ENCODE results near the gene ELK4.

ELK4 gene

DNA sequence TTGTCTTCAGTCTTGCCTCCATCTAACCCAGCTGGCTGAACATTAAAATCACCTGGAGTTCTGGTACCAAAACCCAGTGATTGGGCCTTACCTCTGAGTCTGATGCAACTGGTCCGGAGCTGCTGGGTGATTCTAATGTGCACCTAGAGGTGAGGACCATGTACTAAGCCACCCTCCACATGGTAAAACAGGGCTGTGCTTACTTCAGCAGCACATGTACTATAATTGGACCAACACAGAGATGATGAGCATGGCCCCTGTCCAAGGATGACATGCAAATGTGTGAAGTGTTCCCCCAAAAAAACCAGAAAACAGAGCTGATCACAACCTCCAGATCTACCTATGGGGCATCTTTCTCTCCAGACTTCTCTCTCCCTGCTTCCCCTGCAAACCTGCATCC lies 37.0 kb downstream of the ELK4 start:
- DNase-seq = no peak

DNA sequence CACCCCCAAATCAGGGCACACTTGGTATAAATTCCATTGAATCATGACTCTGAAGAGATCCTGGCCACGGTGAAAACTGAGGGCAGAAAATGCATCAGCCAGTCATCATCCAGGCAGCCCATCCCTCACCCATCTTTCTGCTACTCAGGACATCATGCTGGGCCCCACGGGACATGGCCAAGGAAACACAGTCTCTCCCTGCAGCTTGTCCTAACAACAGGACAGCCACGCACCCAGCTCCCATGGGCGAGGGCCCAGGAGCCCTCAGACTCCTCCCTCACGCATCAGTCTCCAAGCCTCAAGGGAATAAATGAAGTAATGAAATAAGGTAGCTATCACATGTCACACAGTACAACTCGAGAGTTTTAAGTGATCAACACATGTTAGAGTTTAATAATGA lies 37.8 kb downstream of the ELK4 start:
- DNase-seq = no peak

DNA sequence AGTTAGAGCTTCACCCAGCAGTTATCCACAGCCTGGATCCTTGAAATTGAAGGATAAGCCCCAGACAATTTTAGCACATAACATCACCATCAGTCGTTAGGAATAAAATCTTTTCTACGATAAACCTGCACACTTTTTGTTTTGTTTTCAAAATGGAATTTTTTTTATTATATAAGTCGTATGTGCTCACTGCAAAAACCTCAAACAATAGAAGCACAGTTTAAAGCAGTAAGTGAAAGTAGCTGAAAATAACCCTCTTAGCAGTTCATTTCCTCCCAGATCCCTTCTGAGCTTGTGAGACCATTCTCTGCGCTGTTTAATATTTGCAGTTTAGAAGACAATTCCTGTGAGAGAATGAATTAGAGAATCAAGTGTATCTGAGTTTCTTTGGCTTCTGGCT lies 38.3 kb downstream of the ELK4 start:
- peak; percentile 36 for DNase-seq

DNA sequence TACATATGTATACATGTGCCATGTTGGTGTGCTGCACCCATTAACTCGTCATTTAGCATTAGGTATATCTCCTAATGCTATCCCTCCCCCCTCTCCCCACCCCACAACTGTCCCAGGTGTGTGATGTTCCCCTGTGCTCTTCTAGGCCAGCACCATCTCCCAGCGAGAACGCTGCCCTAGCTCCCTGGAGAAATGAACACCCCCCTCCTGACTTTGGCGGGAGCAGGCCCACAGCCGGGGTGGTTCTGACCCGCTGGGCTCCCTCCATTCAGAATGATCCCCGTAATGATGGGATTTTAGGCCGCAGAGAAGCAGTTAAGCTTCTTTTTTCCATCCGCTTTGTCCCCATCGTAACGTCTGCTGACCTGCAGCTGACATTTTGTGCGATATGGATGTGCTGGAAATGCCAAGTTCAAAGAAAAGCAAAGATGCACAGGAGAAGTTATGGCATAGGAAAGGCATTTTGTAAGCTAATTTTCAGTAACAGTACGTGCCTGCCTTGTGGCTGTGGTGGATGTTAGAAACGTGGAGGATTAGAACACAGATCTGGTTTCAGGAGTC lies 39.3 kb downstream of the ELK4 start:
- no peak for DNase-seq

DNA sequence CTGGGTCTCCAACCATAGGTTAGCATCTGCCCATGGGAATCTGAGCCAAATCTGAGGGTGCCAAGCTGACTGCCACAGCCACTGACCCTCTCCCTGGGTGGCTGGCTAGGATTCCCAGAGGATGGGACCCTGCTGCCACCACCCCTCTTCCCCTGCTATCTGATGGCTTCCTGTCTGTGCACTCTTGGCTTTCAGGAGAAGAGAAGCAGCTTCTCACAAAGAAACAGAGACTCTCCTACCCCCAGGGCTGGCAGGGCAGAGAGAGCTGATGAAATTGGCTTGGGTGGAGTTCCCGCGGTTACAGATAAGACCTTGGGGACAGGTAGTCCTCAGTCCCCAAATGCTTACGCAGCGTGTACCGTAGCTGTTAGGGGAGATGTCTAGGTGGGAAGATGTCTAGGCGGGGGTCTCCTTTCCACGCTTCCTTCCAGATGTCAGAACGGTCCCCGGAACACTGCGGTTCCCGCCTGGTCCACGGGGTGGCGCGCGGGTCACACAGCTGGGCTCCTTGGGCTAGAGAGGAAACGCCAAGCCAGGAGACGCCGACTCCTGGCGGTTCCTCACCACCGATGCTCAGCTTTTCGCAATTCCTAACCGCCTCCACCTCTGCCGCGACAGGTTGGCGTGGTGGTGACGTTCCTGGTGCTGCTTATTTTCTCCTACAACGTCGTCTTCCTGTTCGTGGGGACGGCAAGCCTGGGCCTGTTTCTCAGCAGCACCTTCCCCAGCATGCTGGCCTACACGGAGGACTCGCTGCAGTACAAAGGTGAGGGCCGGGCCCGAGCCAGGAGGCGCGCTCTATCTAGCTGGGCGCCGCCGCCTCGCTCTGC lies 40.1 kb downstream of the ELK4 start:
- peak; percentile 88 for DNase-seq

DNA sequence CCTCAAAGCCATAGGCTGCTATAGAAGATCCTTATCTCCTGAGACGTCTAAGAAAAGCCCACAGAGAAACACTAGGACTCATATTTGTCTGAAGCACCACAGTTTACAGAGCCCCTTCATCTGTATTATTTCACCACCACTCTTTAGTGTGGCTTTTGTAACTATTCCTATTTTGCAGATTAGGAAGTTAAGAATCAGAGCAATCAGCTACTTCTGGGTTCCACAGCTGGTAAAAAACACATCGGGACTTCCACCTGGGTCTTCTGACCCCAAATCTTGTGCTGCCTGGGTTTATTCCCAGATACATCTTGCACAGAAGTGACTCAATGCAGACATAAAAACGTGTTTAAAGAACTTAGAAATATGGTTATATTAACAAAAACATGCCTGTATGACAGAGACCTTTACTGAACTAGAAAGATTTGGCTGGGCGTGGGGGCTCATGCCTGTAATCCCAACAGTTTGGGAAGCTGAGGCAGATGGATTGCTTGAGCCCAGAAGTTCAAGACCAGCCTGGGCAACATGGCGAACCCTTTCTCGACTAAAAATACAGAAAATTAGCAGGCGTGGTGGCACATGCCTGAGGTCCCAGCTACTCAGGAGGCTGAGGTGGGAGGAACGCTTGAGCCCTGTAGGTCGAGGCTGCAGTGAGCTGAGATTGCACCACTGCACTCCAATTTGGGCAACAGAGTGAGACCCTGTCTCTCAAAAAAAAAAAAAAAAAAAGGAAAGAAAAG lies 40.9 kb downstream of the ELK4 start:
- no peak for DNase-seq

DNA sequence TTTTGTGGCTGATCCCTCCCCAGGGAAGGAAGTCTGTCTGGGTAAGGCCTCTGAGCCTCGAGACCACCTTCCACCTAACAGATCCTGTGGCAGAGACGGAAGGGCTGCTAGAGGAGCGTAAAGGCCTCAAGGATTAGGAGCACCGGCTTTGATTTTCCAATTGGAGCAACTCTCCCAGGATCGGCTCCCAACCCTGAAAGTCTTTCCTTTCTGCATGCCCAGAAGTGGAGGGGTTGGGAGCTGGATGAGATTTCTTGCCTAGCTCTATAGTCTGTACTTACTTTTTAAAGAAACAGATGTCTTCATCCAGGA lies 41.4 kb downstream of the ELK4 start:
- DNase-seq = no peak

DNA sequence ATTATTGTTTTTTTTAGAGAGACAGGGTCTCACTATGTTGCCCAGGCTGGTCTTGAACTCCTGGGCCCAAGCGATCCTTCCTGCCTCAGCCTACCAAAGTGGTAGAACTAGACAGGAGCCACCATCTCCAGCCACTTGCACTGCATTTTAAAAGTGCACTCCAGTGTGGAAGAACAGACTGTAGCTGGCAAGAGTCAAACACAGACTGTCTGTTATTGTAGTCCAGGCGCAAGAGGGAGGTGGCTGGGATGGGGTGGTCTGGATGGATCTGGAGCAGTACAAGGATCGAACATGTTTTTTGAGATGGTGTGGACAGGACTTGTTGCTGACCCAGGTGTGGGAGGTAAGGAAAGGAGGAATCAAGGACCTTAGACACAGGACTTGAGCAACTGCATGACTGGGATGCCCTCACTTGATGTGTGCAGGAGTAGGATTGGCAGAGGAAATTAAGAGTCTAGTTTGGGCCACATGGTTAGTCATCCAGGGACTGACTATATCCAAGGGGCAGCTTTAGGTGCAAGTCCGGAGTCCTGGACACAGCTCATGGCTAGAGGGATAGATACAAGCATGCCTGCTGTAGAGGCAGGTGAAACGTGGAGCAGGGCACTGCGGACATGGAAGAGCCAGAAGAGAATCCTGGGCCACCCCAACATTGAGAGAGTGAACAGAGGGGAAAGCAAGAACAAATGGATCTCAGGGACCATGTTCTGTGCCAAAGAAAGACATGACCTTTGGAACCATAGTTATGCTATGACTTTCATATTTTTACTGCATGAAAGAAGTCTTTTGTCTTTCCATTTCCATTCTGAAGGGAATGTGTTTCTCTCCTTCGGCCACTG lies 42.0 kb downstream of the ELK4 start:
- DNase-seq = no peak

DNA sequence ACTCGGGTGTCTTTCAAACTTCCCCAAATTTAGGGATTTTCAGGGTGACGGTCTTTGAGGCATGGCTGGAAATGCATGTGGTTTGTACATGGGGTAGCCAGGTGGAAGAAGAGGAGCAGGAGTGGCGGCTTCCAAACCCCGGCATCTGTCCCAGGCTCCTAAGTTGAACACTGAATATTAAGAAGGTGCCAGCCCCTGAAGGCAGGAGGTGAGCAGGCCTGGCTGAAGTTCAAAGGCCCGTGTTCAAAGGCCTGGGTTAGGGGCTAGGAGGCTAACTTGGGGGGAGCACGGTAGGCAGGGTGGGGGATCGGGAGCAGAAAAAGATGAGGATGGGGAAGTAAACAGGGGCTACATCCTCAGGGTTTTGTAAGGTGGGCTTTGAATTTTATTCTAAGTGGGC lies 42.8 kb downstream of the ELK4 start:
- DNase-seq = no peak

DNA sequence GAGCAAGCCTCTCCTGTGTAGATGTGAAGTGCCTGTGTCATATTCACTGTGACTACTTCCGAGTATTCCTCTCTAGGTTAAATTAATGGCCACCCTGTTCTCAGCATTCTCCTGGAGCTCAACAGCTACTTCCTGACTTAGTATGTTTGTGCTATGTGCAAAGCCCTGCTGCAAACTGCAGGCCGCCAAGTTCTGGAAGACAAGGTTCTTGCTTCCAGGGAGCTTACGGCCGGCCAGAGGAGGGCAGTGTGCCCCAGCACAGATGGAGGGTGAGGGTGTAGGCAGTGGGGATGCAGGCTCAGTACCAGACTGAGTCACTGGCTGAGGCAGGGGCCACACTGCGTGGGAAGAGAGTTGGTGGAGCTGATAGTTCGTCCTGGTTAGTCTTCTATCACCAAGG lies 43.2 kb downstream of the ELK4 start:
- DNase-seq = no peak

DNA sequence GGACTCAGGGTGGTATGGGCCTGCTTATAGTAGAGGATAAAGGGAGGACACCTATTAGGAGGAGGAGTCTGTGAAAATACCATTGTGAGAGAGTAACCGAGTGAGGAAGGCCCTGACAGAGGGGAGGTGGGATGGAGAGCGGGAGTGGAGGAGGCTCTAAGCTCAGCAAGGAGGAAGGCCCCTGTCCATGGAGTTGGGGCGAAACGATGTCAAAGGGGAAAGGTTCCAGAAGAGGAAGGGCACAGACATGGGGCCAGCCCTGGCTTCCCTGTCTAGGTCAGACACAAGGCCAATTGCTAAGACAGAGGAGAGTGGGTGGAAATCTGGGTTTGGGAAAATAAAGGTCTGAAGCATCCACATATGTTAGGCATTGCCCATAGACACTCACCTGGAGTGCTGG lies 44.2 kb downstream of the ELK4 start:
- no peak for DNase-seq

DNA sequence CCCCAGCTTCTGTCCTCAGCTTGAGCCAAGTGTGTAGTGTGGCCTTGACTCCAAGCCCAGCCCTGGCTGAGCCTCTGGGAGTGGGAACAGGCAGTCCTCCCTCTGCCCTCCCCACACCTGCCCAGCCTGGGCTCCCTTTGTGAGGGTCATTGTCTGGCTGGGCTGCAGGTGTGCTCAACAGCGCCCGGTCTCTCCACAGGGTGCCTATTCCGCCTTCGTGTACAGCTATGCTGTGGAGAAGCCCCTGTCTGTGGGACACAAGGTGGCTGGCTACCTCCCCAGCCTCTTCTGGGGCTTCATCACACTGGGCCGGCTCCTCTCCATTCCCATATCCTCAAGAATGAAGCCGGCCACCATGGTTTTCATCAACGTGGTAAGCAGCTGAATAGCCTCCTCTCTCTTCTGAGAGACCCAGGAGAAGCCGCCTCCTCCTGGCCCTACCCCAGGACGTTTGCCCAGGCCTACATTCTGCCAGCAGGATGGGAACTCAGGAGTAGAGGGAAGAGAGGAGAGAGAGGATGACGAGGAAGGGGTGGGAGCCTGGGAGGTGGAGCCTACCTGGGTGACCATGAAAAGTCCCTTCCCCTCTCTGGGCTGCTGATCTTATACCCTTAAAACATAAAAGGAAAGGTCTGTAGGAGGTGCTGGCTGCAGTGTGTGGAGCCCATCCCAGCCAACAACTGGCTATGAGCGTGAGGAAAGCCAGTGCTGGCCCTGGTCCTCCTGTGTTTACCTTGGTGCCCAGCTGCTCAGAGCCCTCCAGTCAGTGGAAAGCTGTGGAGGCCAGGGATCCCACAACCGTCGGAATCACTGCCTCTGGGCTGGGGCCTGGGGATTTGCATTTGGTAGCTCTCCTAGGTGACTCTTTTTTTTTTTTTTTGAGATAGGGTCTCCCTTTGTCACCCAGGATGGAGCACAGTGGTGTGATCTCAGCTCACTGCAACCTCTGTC lies 45.7 kb downstream of the ELK4 start:
- no peak for DNase-seq

DNA sequence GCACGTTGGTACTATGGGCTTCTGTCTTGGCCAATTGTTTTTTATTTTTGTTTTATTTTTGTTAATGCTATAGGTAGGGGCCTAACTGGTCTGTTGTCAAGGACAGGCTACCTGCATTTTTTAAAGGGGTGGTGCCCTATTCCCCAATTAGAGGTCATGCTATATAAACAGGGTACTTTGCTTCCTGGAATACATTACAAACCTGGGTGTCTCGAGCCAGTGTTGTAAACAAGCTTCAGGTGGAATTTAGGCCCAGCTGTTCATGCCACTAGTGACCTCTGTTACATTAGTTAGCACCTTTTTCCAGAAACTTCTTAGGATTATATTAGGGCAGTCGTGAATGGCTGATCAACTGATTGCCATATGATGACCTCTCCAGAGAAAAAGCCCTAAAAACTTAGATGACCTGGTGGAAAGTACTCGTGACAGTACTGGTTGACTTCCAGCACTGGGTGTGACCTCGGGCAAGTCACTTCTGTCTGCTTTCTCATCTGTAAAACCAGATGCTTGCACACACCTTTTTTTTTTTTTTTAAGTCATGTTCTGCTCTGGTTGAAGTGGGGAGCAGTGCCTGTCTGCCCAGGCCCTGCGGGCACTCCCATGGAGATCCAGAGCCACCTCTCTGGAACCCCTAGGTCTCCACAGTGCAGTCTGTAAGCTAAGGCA lies 46.5 kb downstream of the ELK4 start:
- no peak for DNase-seq

DNA sequence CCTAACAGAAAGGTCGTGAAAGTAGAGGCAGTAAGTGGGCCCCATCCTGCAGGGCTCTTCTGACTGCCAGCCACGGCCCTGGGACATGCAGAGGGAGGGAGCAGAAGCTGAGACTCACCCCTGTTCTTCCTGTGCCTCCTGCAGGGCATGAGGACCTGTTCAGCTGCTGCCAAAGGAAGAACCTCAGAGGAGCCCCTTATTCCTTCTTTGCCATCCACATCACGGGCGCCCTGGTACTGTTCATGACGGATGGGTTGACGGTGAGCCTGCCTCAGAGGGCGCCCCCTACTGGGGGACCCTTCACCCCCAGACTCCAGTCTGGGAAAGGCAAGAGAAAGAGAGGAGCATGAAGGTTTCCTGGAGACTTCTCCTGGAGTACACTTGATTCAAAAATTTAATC lies 47.1 kb downstream of the ELK4 start:
- no peak for DNase-seq

DNA sequence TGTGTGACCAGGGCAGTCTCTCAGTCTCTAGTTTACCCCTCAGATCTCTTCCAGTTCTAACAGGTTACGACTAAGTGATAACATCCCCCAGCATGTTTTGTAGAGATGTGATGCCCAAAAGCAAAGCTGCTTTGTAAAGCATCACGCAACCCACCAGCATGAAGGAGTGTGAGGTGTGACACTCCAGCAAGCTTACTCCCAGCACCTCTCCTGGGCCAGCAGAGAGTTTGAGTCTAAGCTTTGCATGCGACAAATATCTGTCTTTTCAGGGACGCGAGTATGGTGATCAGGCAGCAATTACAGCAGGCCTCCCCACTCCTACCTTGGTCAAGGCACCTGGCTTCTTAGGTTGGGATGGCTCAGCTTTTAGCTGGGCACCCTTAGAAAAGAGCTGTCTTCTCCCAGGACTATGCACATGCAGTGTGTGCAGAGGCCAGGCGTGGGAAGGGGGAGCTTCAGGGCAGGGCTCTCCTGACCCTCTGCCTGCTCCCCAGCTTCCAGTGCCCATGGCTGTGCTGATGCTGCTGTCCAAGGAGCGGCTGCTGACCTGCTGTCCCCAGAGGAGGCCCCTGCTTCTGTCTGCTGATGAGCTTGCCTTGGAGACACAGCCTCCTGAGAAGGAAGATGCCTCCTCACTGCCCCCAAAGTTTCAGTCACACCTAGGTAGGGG lies 48.2 kb downstream of the ELK4 start:
- DNase-seq = no peak

DNA sequence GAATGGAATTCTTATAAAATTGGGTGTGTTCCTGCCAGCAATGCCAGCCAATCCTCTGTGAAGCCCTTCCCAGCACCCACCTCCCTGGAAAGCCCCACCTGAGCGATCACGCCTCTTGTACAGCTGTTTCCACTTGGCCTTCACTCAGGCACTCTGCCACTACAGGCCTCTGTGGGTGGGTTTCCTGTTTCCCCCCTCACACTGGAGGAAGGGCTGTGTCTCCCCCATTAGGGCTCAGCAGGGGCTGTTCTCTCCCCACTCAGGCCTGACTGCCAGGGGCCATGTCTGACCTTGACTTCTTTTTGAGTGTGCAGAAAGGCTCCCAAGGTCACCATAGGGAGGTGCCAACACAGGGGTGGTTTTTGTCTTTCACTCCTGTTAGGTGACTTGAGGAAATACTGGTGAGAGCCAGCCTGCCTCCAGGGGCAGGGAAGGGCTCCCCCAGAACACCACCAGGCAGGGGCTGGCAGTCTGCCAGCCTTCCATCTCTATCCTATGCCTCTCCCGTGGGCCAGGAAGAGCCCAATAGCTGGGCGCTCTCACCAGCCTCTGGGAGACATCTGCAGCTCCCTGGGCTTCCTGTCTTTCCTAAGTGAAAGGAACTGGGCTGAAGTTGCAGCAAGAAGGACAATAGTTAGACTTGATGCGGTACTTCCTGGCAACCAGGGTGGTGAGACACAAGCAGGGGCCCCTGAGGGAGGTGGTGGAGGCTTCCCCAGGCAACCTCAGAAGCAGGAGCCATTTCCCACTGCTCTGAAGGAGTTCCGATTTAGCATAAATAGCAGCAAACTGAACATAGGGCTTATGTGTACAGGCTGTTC lies 49.1 kb downstream of the ELK4 start:
- DNase-seq = peak; percentile 7

DNA sequence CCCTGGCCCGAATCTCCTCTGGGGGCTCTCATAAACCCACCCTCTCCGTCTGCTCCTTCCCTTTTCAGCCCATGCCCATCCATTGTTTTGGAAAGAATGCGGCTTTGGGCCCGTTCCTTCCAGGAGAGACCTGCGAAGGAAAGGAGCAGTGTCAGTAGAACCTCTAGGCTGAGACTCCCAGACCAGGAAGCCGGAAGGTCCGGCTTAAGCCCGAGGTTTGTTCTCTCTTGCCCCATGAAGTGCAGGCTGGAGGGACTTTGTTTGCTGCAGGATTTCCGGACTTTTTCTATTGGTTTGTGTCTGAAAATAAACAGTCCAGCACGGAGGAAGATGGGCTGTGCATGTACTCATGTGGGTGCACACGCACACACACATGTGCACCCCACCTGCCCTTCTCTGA lies 49.8 kb downstream of the ELK4 start:
- DNase-seq = no peak

DNA sequence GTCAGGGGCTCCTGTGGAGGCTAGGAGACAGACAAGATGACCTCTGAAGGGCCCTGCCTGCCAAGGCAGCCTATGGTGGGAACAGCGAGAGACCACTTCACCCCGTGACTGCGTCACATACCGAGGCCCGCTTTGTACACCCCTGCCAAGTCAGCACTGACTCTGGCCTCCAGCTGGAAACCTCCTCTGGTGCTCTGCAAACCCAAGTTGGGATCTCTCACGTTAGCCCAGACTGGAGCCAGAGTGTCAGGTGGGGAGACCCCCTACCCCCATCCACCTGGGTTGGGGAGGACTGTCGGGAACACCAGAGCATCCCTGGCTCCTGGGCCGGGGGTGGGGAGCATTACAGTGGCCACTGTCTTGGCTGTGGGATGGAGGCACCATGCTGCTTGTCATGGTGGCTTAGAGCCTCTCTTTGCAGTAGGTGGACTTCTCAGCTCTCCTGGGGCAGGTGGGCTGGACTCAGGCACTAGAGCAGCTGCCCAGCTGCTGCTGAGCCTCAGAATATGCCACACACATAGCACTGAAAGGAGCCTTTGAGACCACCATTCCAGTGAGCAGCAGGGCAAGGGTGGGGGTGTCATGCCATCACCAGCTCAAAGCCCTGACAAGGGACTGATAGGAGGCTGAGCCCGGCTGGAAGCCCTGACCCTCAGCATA lies 50.4 kb downstream of the ELK4 start:
- no peak for DNase-seq

DNA sequence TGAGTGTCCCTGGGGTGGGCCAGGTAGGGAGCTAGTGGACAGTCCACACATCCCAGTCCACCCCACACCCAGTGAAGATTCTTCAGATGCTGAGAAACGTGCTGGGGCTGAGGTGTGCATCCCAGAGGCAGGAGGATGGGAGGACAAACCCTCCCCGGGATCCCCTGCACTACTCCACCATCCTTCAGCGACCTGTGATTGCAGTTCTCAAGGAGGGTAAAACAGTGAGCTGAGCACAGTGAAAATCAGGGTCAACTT lies 51.0 kb downstream of the ELK4 start:
- no peak for DNase-seq

All from CD4-positive, alpha-beta T cell treated with Interleukin-21 for 1 hour (primary cell).